ENCODE data around the gene GALC. TPM values are rescaled to one million over a fixed set of nuclear protein-coding genes. Genes with fewer than 3 reads are reported as not detected.

The GALC gene
- total RNA-seq, 1 experiment from 2014 or later = 10.7 TPM

DNA sequence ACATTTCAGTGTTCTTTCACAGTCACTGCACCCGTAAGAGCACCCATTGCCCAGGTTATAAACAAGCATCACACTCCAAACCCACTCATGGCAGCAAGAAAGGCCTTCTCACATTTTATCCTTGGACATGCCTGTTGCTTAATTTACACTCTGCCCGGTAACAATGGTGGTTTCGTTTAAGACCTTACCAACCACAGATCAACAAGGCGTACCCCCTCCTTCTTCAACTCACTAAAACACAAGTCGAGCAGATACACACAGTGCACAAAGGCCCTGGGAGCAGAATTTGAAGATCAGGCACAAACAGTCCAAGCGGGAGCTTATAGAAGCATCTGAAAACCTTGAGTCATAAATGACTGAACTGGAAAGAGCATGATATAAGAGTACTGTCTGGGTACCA lies 98.1 kb downstream of the GALC start (continued):
- TF ChIP-seq, protein P1, sequence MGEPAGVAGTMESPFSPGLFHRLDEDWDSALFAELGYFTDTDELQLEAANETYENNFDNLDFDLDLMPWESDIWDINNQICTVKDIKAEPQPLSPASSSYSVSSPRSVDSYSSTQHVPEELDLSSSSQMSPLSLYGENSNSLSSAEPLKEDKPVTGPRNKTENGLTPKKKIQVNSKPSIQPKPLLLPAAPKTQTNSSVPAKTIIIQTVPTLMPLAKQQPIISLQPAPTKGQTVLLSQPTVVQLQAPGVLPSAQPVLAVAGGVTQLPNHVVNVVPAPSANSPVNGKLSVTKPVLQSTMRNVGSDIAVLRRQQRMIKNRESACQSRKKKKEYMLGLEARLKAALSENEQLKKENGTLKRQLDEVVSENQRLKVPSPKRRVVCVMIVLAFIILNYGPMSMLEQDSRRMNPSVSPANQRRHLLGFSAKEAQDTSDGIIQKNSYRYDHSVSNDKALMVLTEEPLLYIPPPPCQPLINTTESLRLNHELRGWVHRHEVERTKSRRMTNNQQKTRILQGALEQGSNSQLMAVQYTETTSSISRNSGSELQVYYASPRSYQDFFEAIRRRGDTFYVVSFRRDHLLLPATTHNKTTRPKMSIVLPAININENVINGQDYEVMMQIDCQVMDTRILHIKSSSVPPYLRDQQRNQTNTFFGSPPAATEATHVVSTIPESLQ (CRISPR knock-in tag; IDR thresholded peaks at IDR 0.05) = no peak
- TF ChIP-seq ZNF512 (CRISPR knock-in tag; IDR thresholded peaks at IDR 0.05; ENCODE audit: borderline replicate concordance) (no peak), FOXP4 (CRISPR knock-in tag; IDR thresholded peaks at IDR 0.05) (no peak), ZBTB43 (CRISPR knock-in tag; IDR thresholded peaks at IDR 0.05) (no peak), JUN (CRISPR knock-in tag; IDR thresholded peaks at IDR 0.05) (no peak)
- TF ChIP-seq, protein P2, sequence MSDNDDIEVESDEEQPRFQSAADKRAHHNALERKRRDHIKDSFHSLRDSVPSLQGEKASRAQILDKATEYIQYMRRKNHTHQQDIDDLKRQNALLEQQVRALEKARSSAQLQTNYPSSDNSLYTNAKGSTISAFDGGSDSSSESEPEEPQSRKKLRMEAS (CRISPR knock-in tag; IDR thresholded peaks at IDR 0.05) = no peak

DNA sequence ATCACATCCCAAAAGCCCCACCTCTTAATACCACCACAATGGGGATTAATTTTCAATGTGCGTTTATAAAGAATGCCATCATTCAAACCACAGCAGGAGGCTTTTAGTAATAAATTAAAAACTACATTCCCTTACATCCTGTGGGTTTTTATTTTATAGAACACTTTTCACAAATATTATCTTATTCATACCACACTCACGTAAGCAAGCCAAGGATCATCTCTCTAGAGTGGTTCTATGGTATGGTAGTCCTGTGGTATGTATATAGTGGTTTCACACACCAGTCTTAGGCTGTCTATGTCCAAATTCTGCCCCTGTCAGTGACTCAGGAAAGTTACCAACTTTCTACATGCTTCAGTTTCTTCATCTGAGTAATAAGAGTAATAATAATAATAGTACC lies 100.2 kb downstream of the GALC start:
- ChIA-PET POLR2A (no interaction called here), CTCF (no interaction called here)
- no peak for ATAC-seq
- no peaks in the 10 kb centered on the region for H3K36me3 Mint-ChIP-seq
- TF ChIP-seq ATF2 (CRISPR knock-in tag; IDR thresholded peaks at IDR 0.05; ENCODE audit: borderline replicate concordance, low read depth) (no peak), ZNF232 (CRISPR knock-in tag; IDR thresholded peaks at IDR 0.05) (no peak)
- TF ChIP-seq, protein P3, sequence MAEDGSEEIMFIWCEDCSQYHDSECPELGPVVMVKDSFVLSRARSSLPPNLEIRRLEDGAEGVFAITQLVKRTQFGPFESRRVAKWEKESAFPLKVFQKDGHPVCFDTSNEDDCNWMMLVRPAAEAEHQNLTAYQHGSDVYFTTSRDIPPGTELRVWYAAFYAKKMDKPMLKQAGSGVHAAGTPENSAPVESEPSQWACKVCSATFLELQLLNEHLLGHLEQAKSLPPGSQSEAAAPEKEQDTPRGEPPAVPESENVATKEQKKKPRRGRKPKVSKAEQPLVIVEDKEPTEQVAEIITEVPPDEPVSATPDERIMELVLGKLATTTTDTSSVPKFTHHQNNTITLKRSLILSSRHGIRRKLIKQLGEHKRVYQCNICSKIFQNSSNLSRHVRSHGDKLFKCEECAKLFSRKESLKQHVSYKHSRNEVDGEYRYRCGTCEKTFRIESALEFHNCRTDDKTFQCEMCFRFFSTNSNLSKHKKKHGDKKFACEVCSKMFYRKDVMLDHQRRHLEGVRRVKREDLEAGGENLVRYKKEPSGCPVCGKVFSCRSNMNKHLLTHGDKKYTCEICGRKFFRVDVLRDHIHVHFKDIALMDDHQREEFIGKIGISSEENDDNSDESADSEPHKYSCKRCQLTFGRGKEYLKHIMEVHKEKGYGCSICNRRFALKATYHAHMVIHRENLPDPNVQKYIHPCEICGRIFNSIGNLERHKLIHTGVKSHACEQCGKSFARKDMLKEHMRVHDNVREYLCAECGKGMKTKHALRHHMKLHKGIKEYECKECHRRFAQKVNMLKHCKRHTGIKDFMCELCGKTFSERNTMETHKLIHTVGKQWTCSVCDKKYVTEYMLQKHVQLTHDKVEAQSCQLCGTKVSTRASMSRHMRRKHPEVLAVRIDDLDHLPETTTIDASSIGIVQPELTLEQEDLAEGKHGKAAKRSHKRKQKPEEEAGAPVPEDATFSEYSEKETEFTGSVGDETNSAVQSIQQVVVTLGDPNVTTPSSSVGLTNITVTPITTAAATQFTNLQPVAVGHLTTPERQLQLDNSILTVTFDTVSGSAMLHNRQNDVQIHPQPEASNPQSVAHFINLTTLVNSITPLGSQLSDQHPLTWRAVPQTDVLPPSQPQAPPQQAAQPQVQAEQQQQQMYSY (CRISPR knock-in tag; IDR thresholded peaks at IDR 0.05) = no peak
- TF ChIP-seq, protein P4, sequence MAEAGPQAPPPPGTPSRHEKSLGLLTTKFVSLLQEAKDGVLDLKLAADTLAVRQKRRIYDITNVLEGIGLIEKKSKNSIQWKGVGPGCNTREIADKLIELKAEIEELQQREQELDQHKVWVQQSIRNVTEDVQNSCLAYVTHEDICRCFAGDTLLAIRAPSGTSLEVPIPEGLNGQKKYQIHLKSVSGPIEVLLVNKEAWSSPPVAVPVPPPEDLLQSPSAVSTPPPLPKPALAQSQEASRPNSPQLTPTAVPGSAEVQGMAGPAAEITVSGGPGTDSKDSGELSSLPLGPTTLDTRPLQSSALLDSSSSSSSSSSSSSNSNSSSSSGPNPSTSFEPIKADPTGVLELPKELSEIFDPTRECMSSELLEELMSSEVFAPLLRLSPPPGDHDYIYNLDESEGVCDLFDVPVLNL (CRISPR knock-in tag; IDR thresholded peaks at IDR 0.05; ENCODE audit: borderline replicate concordance, low read depth) = no peak
- no peaks in the 10 kb centered on the region for H3K27me3 Mint-ChIP-seq (ENCODE audit: low read depth)
- no peak overlapping the region for H3K4me3 Mint-ChIP-seq
- no peak overlapping the region for H3K27ac Mint-ChIP-seq
- H3K4me1 Mint-ChIP-seq = no peaks in the 10 kb centered on the region
- H3K9me3 Mint-ChIP-seq = no peaks in the 10 kb centered on the region
- DNase-seq (ENCODE audit: low spot score) = no peak

Data from WTC11 (cell line).